Stimulated activated CD4-positive, alpha-beta T cell treated with anti-CD3 and anti-CD28 coated beads, Interleukin-12 subunit alpha, Interleukin-12 subunit beta, amount 100 ng/mL, for 48 hours (primary cell): ENCODE results near the gene OR9A4.

ENCODE experiments used
- DNase-seq, 3 donors: peaks; one replicate each; pipeline ENCODE4 v3.0.0-alpha.2; 2020; ENCODE audit warnings: low read depth in 2 of 3, low spot score in 1 of 3

Gene OR9A4

GRCh38 chr7:141946796-141947195 is 30.6 kb downstream of the OR9A4 start, which contains the start of gene CLEC5A:
CLEC5A (minus strand) TSS chr7:141946974; CDS start chr7:141946292, 682 bp downstream.
- no peak for DNase-seq

- no peak for DNase-seq
Observed at GRCh38 chr7:141949021-141949420, 32.8 kb downstream of the OR9A4 start.

- DNase-seq, result no peak
Observed at GRCh38 chr7:141949451-141949850, 33.3 kb downstream of the OR9A4 start.

DNA sequence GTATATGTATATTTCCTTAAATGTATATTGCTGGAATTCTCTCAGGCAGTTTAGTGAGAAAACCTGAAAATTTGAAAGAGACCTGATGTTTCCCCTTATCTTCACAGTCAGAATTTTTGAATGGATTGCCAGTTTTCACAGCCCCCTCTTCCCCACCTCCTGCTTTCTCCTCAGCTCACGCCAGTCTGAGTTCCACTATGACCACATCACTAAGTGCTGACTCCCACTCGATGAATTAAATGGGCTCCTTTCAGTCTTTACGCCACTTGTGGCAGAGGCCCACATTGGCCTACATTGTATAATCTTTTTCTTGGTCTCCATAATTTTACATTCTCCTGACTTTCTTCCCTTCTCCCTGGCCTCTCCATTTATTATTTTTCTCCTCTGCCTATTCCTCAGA is 33.7 kb downstream of the OR9A4 start:
- no peak for DNase-seq

DNA sequence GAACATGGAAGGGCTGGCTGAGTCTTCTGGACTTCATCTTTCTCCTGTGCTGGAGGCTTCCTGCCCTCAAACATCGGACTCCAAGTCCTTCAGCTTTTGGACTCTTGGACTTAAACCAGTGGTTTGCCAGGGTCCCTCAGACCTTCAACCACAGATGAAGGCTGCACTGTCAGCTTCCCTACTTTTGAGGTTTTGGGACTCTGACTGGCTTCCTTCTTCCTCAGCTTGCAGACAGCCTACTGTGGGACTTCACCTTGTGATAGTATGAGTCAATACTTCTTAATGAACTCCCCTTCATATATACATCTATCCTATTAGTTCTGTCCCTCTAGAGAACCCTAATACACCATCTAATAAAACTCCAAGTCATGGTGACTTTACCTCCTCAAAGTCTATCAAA is 34.6 kb downstream of the OR9A4 start:
- DNase-seq, result no peak

GRCh38 chr7:141952461-141952860 is 36.3 kb downstream of the OR9A4 start:
- DNase-seq, result no peak

- DNase-seq, result no peak
Observed at GRCh38 chr7:141954334-141954733, 38.1 kb downstream of the OR9A4 start.

- DNase-seq, result no peak
Observed at GRCh38 chr7:141956084-141956483, 39.9 kb downstream of the OR9A4 start.

- no peak for DNase-seq
Observed at GRCh38 chr7:141960687-141961422, 44.7 kb downstream of the OR9A4 start.
